Hindlimb muscle (tissue), 1 donor: ENCODE results near the gene LTBP3. TPM values are rescaled to one million over a fixed set of nuclear protein-coding genes. Genes with fewer than 3 reads are reported as not detected.
A peak's percentile ranks its signal among the peaks of the same experiment; 100 is the strongest.

Source experiments
- DNase-seq: peaks from one replicate; pipeline ENCODE4 v3.0.0-alpha.2; 2013
- polyA plus RNA-seq: library from polyadenylated mRNA; unstranded; fragments of 120-200 nt; gene quantifications from one replicate; pipeline ENCODE4 v1.2.1, GENCODE V29; 2013; ENCODE audit not compliant: insufficient read length

LTBP3 gene
- polyA plus RNA-seq, 1 donor: 126 TPM

DNA sequence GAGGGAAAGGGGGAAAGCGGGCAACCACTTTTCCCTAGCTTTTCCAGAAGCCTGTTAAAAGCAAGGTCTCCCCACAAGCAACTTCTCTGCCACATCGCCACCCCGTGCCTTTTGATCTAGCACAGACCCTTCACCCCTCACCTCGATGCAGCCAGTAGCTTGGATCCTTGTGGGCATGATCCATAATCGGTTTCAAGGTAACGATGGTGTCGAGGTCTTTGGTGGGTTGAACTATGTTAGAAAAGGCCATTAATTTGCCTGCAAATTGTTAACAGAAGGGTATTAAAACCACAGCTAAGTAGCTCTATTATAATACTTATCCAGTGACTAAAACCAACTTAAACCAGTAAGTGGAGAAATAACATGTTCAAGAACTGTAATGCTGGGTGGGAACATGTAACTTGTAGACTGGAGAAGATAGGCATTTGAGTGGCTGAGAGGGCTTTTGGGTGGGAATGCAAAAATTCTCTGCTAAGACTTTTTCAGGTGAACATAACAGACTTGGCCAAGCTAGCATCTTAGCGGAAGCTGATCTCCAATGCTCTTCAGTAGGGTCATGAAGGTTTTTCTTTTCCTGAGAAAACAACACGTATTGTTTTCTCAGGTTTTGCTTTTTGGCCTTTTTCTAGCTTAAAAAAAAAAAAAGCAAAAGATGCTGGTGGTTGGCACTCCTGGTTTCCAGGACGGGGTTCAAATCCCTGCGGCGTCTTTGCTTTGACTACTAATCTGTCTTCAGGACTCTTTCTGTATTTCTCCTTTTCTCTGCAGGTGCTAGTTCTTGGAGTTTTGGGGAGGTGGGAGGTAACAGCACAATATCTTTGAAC lies 52.5 kb downstream of the LTBP3 start:
- peak; percentile 29 for DNase-seq

DNA sequence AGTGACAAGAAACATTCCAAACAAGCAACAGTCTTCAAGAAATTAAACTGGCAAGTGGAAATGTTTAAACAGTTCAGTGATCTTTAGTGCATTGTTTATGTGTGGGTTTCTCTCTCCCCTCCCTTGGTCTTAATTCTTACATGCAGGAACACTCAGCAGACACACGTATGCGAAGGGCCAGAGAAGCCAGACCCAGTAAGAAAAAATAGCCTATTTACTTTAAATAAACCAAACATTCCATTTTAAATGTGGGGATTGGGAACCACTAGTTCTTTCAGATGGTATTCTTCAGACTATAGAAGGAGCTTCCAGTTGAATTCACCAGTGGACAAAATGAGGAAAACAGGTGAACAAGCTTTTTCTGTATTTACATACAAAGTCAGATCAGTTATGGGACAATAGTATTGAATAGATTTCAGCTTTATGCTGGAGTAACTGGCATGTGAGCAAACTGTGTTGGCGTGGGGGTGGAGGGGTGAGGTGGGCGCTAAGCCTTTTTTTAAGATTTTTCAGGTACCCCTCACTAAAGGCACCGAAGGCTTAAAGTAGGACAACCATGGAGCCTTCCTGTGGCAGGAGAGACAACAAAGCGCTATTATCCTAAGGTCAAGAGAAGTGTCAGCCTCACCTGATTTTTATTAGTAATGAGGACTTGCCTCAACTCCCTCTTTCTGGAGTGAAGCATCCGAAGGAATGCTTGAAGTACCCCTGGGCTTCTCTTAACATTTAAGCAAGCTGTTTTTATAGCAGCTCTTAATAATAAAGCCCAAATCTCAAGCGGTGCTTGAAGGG lies 53.3 kb downstream of the LTBP3 start:
- DNase-seq: peak; percentile 18

DNA sequence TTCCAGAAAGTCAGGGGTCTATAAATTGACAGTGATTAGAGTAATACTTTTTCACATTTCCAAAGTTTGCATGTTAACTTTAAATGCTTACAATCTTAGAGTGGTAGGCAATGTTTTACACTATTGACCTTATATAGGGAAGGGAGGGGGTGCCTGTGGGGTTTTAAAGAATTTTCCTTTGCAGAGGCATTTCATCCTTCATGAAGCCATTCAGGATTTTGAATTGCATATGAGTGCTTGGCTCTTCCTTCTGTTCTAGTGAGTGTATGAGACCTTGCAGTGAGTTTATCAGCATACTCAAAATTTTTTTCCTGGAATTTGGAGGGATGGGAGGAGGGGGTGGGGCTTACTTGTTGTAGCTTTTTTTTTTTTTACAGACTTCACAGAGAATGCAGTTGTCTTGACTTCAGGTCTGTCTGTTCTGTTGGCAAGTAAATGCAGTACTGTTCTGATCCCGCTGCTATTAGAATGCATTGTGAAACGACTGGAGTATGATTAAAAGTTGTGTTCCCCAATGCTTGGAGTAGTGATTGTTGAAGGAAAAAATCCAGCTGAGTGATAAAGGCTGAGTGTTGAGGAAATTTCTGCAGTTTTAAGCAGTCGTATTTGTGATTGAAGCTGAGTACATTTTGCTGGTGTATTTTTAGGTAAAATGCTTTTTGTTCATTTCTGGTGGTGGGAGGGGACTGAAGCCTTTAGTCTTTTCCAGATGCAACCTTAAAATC lies 54.0 kb downstream of the LTBP3 start:
- DNase-seq: peak; percentile 53

DNA sequence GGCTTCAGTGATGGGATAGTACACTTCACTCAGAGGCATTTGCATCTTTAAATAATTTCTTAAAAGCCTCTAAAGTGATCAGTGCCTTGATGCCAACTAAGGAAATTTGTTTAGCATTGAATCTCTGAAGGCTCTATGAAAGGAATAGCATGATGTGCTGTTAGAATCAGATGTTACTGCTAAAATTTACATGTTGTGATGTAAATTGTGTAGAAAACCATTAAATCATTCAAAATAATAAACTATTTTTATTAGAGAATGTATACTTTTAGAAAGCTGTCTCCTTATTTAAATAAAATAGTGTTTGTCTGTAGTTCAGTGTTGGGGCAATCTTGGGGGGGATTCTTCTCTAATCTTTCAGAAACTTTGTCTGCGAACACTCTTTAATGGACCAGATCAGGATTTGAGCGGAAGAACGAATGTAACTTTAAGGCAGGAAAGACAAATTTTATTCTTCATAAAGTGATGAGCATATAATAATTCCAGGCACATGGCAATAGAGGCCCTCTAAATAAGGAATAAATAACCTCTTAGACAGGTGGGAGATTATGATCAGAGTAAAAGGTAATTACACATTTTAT lies 54.7 kb downstream of the LTBP3 start:
- no peak for DNase-seq

DNA sequence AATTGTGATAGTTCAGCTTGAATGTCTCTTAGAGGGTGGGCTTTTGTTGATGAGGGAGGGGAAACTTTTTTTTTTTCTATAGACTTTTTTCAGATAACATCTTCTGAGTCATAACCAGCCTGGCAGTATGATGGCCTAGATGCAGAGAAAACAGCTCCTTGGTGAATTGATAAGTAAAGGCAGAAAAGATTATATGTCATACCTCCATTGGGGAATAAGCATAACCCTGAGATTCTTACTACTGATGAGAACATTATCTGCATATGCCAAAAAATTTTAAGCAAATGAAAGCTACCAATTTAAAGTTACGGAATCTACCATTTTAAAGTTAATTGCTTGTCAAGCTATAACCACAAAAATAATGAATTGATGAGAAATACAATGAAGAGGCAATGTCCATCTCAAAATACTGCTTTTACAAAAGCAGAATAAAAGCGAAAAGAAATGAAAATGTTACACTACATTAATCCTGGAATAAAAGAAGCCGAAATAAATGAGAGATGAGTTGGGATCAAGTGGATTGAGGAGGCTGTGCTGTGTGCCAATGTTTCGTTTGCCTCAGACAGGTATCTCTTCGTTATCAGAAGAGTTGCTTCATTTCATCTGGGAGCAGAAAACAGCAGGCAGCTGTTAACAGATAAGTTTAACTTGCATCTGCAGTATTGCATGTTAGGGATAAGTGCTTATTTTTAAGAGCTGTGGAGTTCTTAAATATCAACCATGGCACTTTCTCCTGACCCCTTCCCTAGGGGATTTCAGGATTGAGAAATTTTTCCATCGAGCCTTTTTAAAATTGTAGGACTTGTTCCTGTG lies 55.4 kb downstream of the LTBP3 start:
- peak; percentile 65 for DNase-seq

DNA sequence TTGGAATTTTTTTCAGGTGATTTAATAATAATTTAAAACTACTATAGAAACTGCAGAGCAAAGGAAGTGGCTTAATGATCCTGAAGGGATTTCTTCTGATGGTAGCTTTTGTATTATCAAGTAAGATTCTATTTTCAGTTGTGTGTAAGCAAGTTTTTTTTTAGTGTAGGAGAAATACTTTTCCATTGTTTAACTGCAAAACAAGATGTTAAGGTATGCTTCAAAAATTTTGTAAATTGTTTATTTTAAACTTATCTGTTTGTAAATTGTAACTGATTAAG lies 55.9 kb downstream of the LTBP3 start:
- DNase-seq: no peak

DNA sequence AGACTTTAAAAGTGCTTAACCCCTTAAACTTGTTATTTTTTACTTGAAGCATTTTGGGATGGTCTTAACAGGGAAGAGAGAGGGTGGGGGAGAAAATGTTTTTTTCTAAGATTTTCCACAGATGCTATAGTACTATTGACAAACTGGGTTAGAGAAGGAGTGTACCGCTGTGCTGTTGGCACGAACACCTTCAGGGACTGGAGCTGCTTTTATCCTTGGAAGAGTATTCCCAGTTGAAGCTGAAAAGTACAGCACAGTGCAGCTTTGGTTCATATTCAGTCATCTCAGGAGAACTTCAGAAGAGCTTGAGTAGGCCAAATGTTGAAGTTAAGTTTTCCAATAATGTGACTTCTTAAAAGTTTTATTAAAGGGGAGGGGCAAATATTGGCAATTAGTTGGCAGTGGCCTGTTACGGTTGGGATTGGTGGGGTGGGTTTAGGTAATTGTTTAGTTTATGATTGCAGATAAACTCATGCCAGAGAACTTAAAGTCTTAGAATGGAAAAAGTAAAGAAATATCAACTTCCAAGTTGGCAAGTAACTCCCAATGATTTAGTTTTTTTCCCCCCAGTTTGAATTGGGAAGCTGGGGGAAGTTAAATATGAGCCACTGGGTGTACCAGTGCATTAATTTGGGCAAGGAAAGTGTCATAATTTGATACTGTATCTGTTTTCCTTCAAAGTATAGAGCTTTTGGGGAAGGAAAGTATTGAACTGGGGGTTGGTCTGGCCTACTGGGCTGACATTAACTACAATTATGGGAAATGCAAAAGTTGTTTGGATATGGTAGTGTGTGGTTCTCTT lies 56.5 kb downstream of the LTBP3 start:
- DNase-seq: peak; percentile 37

DNA sequence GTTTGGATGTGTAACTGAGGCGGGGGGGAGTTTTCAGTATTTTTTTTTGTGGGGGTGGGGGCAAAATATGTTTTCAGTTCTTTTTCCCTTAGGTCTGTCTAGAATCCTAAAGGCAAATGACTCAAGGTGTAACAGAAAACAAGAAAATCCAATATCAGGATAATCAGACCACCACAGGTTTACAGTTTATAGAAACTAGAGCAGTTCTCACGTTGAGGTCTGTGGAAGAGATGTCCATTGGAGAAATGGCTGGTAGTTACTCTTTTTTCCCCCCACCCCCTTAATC lies 57.0 kb downstream of the LTBP3 start:
- no peak for DNase-seq

DNA sequence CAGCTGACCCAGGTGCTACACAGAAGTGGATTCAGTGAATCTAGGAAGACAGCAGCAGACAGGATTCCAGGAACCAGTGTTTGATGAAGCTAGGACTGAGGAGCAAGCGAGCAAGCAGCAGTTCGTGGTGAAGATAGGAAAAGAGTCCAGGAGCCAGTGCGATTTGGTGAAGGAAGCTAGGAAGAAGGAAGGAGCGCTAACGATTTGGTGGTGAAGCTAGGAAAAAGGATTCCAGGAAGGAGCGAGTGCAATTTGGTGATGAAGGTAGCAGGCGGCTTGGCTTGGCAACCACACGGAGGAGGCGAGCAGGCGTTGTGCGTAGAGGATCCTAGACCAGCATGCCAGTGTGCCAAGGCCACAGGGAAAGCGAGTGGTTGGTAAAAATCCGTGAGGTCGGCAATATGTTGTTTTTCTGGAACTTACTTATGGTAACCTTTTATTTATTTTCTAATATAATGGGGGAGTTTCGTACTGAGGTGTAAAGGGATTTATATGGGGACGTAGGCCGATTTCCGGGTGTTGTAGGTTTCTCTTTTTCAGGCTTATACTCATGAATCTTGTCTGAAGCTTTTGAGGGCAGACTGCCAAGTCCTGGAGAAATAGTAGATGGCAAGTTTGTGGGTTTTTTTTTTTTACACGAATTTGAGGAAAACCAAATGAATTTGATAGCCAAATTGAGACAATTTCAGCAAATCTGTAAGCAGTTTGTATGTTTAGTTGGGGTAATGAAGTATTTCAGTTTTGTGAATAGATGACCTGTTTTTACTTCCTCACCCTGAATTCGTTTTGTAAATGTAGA lies 57.6 kb downstream of the LTBP3 start:
- DNase-seq: peak; percentile 47

DNA sequence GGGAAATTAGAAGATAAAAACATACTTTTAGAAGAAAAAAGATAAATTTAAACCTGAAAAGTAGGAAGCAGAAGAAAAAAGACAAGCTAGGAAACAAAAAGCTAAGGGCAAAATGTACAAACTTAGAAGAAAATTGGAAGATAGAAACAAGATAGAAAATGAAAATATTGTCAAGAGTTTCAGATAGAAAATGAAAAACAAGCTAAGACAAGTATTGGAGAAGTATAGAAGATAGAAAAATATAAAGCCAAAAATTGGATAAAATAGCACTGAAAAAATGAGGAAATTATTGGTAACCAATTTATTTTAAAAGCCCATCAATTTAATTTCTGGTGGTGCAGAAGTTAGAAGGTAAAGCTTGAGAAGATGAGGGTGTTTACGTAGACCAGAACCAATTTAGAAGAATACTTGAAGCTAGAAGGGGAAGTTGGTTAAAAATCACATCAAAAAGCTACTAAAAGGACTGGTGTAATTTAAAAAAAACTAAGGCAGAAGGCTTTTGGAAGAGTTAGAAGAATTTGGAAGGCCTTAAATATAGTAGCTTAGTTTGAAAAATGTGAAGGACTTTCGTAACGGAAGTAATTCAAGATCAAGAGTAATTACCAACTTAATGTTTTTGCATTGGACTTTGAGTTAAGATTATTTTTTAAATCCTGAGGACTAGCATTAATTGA lies 58.3 kb downstream of the LTBP3 start:
- DNase-seq: no peak

DNA sequence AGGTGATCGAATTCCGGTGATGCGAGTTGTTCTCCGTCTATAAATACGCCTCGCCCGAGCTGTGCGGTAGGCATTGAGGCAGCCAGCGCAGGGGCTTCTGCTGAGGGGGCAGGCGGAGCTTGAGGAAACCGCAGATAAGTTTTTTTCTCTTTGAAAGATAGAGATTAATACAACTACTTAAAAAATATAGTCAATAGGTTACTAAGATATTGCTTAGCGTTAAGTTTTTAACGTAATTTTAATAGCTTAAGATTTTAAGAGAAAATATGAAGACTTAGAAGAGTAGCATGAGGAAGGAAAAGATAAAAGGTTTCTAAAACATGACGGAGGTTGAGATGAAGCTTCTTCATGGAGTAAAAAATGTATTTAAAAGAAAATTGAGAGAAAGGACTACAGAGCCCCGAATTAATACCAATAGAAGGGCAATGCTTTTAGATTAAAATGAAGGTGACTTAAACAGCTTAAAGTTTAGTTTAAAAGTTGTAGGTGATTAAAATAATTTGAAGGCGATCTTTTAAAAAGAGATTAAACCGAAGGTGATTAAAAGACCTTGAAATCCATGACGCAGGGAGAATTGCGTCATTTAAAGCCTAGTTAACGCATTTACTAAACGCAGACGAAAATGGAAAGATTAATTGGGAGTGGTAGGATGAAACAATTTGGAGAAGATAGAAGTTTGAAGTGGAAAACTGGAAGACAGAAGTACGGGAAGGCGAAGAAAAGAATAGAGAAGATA lies 59.0 kb downstream of the LTBP3 start, which contains the start of gene MALAT1:
MALAT1 (plus strand) TSS at position 69 of the 736 bp plus-strand sequence.
- DNase-seq: peak; percentile 97

DNA sequence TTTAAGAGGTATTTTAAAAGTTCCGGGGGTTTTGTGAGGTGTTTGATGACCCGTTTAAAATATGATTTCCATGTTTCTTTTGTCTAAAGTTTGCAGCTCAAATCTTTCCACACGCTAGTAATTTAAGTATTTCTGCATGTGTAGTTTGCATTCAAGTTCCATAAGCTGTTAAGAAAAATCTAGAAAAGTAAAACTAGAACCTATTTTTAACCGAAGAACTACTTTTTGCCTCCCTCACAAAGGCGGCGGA lies 59.5 kb downstream of the LTBP3 start:
- no peak for DNase-seq

DNA sequence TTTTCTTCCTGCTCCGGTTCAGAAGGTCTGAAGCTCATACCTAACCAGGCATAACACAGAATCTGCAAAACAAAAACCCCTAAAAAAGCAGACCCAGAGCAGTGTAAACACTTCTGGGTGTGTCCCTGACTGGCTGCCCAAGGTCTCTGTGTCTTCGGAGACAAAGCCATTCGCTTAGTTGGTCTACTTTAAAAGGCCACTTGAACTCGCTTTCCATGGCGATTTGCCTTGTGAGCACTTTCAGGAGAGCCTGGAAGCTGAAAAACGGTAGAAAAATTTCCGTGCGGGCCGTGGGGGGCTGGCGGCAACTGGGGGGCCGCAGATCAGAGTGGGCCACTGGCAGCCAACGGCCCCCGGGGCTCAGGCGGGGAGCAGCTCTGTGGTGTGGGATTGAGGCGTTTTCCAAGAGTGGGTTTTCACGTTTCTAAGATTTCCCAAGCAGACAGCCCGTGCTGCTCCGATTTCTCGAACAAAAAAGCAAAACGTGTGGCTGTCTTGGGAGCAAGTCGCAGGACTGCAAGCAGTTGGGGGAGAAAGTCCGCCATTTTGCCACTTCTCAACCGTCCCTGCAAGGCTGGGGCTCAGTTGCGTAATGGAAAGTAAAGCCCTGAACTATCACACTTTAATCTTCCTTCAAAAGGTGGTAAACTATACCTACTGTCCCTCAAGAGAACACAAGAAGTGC lies 60.0 kb downstream of the LTBP3 start:
- DNase-seq: peak; percentile 62

DNA sequence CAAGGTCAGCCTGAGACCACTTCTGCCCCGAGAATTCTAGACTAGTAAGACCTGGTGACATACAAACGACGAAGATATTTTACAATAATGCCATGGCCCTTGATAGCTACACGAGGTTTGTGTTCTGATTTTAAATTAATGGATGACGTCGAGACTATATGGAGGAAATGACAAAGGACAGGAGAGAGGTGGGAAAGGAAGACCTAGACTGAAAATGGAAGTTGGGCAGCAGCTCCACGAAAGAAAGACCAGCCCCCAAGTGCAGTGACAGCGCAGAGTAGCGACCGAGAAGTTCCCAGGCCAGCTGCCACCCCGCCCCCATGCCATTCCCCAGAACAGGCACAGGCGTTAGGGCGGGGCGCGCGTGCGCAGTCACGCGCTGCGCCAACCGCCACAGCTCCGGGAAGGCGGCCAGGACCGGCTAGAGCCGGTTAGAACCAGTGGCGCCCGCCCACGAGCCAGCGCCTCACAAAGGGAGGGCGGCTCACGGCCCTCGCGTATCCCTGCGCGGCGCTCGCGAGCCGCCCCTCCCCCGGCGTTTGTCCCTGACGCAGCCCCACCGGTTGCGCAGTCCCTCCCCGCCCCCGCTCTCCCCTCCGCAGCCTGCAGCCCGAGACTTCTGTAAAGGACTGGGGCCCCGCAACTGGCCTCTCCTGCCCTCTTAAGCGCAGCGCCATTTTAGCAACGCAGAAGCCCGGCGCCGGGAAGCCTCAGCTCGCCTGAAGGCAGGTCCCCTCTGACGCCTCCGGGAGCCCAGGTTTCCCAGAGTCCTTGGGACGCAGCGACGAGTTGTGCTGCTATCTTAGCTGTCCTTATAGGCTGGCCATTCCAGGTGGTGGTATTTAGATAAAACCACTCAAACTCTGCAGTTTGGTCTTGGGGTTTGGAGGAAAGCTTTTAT lies 60.8 kb downstream of the LTBP3 start:
- peak; percentile 99 for DNase-seq

DNA sequence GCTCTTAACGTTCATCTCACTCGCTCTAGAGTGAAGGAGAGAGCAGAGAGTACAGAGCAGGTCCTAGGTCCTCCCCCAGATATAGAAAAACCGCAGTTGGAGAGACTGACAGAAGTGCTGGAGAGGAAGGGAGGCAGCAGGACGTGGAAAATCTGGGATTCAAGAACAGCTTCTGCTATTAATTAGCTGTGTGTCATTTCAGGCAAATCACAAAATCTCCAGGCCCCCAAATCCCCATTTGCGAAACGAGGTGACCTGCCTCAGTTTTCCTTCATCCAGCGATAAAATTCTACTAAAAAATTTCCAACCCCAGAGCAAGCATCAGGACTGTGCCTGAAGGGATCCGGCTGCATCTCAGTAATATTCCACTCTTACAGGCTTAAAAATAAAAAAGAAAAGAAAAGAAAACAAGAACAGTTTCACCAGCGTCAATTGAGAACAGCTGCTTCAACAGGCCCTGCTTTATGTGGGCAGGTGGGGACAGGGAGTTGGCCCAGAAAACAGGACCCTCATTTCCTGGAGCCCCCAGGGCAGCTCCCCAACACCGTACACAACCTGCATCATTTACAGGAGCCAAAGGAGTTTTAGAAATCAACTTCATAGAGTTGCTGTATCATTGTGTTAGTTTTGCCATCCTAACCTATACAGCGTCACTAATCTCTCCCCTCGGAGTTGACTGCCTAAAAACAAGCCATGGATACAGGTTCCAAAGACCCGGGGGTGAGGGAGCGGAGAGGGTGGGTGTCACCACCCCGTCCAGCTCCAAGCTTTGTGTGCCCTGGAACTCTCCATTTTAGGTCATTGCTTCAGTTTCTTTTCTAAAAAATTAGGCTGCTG lies 61.6 kb downstream of the LTBP3 start:
- DNase-seq: peak; percentile 52

DNA sequence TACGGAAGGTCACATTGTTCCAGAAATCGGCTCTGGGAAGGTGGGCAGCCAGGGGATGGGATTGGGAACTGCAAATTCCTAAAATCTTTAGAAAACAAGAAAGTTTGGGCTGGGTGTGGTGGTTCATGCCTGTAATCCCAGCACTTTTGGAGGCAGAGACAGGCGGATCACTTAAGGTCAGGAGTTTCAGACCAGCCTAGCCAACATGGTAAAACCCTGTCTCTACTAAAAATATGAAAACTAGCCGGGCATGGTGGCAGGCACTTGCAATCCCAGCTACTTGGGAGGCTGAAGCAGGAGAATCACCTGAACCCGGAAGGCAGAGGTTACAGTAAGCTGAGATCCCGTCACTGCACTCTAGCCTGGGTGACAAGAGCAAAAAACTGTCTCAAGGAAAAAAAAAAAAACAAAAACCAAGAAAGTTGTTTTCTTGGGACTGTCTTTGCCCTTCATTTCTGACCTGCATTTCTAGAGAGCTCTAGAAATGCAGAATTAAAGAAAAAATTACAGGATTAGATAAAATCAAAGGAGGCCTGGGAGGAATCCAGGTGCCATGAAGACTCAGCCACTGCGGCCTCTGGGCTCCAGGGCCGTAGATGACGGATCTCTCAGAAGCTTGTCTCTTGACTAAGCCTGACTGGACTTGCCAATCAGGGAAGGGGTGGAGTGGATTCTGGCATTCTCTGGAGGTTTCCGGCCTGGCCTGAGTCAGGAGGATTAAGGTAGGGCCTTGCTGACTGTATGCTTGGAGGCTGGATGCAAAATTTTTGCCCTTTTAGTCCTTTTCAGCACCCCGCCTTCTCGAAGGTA lies 64.6 kb downstream of the LTBP3 start:
- no peak for DNase-seq
